NCI-H2107 treated with DMSO at 0.1 percent for 48 hours (cell line): Measurements from ENCODE around the gene QRICH2.
A peak's percentile ranks its signal among the peaks of the same experiment; 100 is the strongest.

ENCODE experiments used
- DNase-seq: peaks from one replicate; lab custom pipeline; 2025; ENCODE audit not compliant: unreplicated experiment; lab: John Stamatoyannopoulos, UW

Gene QRICH2

DNA sequence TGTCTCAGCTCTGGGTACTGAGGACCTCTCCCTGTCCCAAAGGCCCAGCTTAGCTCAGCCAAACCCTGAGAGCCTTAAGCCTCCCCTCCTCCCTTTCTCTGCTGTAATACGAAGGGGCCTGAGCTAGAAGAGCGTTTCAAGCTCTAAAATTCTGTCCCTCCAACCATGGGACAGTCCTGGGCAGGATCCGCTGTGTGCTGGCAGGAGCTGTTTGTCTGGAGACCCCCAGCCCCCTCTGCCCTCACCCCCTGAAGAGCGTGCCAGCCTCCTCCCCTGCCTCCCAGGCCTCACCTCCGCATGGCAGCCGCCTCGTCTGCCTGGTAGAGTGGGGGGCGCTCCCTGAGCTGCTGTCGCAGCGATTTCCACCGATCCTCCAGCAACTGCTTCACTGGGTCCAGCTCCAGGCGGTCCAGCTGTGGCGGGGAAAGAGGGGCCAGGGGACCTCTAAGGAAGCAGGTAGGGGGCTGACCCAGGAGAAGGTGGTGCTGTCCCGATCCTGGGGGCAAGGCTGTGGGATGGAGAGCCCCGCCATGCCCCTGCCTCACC lies 28.3 kb downstream of the QRICH2 start:
- no peak for DNase-seq

DNA sequence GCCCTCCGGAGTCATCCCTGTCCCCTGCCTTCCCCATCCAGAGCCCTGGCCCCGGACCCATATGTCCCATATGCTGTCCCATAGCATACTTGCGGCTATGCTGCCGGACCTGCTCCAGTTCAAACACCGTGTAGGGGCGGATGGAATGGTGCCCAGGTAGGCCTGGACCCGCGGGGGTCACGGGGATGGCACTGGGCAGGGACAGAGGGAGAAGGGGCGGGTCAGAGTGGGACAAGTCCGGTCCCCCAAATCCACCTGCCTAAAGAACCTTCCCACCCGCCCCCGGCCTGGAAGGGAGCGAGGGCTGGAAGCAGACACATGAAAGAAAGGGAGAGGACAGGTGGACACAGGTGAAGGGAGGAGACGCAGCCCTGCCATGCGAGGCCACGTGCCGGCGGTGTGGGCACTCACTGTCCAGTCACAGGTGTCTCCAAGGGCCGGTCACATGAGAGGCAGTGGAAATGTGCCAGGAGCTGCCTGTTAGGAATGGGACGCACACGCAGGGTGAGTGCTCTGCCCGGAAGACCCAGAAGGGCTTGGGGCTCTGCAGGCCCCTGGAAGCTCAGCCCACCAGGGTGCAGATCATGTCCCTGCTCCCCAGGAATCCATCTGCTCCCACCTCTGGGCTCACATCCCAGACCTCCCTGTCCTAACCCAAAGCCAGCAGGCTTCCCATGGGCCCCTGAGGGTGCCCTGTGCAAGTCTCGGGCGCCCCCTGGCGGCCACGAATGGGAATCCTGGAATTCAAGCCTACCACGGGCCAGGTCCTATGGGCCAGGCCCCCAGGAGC lies 28.9 kb downstream of the QRICH2 start:
- peak; percentile 44 for DNase-seq

DNA sequence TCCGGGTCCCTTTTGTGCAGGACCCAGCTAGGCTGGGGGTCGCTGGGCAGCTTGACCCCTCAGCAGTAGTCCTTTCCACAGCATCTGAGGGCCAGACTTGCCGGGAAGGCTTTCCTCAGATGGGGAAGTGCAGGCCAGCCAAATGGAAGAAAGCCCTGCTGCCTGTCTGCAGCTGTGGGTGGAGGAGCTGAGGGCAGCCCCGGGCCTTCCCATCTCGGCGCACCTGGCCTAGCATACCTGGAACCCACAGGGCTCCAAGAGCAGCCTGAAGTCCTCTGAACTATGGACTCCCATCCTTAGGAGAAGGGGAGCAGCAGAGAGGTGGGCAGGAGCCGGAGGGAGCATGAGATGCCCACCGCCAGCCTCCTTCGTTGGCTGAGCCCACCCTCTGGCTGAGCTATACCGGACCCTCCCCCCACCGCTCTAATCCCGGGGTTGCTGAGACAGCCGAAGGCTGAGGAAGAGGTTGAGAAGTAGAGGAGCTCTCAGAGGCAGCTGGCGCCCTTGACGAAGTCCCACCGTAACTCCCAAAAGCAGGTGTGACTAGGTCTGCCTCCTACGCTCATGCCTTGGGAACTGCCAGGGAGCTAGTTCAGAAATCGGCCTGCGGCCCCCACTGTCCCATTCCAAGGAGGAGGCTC lies 29.7 kb downstream of the QRICH2 start:
- DNase-seq: peak; percentile 18

DNA sequence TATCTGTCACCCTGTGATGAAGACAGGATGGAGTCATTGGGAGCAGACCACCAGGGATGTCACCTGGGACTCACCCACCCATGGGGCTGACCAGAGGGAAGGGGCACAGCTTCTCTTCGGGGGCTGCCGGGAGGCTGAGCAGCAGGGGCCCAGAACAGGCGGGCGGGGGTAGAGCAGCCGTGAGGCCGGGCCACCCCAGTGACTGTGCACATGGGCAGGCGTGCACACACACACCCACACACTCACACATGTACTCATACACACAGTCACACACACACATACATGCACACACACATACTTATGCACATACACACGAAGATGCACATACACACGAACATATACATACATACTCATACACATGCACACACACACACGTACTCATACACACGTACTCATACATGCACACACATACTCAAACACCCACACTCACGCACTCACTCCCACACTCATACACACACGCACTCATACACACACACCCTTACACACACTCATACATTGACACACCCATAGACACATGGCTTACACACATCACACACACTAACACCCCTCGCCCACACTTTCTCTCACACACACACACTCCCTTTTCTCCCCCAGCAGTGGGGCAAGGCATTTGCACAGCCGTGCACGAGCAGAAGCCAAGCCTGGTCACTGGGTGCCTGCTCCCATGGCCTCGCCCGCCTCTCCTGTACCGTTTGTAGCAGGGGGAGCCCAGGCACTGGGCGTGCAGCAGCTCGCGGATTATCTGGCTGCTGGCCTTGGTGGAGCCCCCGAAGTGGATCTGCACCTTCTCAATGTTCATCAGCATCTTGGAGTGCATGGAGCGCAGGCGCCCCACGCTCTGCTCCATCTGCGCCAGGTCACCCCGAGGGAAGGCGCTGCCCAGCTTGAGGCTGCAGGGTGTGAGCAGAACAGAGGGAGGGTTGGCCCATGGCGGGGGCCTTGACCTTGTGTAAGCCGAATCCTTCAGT lies 30.5 kb downstream of the QRICH2 start:
- DNase-seq: no peak

DNA sequence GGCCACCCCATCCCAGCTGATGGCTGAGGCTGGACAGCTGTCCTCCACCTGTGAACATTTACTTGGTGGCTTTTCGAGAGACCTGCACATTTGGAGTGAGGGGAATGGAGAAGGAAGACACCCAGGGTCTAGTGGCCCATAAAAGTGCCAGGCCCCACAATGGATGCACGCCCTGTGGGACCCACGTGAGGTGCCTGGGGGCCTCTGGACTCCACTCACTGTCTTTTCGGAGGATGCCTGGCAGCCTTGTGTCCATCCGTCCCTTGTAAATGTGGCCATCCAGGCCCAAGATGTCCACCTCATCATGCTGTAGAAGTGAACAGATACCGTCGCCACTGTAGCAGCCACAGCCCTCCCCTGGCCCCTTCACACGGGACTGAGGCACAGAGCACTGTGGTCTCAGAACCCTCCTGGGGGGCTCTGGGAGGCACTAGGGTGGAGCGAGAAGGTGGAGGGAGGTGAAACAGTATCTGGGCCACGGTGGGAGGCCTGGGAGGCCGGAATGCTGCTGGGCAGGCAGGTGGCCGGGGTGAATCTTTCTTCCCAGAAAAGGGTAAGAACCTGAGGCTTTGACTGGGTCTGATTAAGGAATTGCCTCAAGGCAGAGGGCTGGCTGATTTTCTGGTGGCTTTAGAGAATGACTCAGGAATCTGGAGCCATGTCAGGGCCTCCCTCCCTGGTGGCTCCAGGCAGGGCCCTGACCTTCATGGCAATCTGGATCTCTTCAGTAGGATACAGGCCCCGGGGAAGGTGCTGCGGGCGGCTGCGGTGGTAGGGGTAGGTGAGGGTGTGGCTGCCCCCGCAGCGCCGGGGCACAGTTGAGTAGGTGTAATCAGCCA lies 31.4 kb downstream of the QRICH2 start:
- no peak for DNase-seq

DNA sequence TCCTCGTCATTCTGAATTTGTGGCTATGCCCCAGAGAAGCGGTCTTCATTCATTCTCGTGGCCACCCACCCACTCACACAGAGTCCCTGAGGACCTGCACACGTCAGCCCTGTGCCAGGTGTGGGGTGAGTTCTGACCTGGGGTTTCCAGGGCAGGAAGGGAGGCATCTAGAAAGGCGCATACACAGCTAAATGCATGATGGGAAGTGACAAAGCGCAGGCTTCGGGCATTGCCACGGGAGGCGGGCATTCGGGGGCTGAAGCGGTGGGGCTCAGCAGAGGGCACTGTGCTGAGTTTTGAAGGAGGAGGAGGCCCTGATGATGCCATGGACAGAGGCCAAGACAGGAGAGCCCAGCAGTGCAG lies 32.0 kb downstream of the QRICH2 start:
- DNase-seq: no peak

DNA sequence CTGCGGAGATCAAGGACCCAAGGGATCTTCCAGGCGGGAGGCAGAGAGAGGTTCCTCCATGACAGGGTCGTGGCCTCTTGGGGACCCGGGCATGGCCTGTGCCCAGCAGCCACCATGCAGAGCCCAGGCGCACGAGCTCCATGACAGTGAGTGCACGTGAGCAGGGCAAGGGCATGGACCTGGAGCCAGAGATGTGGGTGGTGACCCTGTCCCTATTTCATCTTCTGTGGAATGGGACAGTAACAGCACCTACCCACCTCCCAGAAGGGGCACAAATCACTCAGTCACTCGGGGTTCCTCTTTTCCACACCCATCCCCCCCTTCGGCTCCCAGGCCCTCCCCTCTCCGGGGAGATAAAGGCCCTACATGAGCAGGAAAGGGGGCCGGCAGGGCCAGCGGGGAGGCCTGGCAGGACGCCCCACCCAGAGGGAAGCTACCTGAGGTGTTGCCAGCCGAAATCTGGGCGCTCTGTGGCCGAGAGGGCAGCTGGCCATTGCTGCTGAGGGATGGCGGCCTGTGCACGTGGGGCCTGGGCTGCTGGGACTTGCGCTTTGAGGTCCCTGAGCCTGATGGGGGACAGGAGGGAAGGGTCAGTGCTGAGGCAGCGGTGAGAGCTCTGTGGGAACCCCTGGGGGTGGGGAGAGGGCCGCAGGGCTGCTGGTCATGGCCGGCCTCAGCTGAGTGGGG lies 32.6 kb downstream of the QRICH2 start:
- DNase-seq: no peak

DNA sequence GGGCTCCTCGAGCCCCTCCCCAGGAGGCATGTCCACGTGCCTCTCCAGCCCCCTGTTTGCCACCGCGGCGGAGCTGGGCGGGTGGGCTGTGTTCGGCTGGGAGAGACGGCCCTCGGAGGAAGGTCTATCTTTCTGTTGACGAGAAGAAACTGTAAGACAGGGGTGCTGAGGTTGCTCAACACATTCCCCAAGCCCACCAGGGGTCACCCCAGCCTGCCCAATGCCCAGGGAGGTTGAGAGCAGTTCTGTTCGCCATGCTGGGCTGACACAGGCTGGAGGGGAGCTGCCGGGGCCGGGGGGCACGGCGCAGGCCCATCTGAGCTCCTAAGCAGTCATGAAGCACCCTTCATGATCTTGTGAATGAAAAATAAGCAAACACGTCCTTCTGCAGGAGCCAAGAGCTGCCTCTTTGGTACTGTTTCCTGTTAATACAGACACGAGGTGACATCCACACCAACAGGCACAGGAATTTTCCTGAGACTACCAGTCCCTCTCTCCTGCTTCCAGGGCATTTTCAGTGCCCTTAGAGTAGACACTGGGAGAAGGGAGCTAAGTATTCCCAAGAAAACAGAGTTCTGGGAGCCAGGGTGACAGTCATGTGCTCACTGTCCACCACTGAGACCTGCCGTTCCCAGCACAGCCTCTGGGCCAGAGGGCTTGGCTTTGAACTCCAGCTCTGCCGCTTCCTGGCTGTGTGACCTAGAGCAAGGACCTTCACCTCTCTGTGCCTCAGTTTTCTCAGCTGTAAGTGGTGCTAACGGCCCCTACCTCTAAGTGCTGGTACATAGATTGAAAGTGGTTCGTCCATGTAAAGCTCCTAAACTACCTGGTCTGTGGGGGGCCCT lies 33.7 kb downstream of the QRICH2 start:
- DNase-seq: no peak

DNA sequence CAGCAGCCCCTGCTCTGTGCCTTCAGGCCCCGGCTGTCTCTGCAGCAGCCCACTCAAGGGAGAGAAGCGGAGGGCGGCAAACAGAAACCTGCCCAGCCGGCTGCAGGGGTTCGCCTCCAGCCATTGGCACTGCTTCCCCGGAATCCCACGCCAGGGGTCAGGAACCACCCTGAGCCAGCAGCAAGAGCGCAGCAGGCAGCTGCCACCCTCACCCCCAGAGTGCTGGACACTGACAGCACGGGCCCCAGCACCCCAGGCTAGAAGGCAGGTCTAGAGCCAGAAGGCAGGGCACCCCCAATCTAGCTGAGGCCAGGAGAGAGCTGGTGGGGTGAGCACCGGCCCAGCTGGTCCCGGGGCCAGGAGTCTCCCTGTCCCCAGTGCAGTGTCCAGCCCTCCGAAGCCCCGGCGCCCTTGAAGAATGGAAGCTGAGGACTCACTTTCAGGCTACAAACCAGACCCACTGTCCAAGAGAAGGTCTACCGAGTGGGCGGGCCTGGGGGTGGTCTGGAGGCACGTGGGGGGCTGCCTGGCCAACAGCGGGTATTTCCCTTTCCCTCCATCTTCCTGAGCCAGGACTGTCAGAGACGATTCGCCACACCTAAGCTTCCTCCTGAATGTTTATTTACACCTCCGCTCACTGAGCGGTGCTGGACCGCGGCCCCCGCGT lies 34.5 kb downstream of the QRICH2 start:
- DNase-seq: no peak

DNA sequence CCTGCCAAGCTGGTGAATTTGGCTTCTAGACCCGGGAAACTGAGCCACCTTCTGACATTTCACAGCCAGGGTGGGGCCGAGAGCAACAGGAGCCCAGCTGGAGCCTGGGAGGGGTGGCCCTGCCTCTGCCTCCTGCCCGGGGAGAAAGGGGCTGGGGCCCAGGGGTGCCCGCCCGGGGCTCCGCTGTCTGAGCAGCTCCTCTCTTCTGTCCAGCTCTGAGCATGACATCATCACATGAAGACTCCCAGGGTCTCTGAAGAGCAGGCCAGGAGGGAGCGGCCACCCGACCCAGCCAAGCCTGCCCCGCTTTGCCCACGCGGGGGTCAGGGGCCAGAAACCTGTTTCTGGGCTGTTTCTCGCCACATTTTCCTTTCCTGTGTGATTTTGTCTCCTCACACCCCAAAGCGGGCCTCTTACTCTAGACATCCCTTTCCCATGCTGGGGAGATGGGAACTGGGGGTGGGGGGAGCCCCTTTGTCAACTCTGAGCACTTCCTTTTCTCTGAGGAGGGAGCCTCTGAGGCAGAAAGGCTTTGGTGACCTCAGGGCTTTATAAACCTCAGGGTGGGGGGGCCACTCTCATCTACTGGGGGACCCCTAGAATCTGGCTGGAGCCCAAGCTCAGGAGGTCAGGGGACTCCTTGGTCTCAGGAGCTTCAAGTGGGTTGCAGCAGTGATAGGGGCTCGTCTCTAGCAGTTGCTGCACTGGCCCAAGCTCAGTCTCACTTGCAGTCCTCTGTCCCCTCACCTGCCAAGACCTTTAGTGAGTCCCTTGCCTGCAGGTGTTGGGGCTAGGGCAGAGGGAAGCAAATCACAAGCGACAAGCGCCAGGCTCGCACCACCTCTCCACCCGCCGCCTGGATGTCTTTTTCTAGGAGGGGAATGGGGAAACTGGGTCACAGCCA lies 35.3 kb downstream of the QRICH2 start:
- DNase-seq: no peak

DNA sequence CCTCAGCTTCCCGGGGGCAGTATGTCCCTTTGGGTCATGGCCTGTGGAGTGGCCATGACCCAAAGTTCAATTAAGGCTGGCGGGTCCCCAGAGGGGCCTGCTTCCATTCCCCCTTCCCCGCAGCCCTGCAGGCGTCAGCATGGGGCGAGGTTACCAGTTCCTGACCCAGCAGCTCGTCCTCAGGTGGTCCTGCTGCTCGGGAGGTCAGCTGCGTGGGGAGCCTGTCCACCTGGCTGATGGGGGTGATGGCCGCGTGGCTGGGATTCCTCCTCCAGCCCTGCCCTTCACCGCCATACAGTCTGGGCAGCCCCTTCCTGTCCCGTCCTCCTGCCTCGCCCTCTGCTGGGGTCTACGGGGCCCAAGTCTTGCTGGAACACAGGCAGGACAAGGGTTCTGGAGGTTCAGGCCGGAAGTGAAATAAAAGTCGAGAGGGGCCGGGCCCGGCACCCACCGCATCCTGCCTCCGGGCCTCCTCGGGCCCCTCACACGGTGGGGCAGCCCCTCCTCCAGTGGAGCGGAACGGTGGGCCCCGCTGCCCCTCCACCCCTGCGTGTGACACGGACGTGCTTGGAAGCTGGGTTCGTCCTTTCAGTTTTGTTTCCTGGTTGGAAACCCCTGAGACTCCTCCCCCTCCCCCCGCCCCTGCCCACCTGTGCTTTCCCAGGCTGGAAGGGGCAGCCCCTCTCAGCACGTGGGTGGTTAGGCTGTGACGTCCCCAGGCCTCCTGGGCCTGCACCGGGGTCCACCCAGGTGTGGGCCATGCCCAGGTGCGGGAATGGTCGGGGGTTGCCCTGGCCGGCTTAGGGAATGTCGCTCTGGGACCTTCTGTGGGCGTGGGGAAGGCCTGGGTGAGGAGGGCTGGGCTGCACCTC lies 36.2 kb downstream of the QRICH2 start:
- no peak for DNase-seq

DNA sequence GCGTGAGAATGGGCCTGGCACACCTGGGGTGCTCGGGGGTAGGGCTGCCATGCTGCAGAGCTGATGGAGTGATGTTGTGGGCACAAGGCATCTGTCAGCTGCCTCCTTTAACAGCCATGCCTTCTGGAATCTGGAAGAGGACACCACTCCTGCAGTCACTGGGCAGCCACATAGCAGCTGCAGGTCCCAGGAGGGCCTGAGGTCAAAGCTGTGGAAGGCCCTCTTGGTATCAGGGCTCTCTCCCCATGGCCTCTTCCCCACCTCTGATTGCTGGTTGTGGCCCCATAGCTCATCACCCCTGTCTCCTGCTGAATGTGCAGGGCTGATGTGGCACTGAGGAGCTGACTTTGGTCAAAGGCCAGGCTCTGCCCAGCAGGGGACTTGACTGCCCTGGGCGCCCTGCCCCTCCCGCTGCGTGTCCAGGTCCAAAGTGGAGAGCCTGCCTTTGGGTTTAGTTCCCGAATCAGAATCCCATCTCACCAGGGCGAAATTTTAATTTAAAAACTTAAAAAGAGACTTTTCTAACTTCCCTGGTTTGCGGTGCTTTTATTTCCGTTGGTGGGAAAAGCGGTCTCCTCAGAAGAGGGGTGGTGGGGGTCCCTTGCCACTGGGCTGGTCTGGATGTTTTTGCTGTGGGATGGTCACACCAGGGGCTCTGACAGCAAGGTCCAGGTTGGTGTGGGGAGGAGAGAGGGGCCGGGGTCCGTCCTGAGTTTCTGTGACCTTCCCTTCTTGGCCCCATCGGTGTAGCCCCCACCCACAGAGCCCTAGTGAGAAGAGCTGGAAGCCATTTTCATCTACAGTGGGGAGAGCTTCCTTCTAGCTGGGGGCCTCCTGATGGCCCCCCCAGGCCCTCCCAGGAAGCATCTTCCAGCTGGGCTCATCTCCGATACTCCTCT lies 37.1 kb downstream of the QRICH2 start:
- DNase-seq: no peak

DNA sequence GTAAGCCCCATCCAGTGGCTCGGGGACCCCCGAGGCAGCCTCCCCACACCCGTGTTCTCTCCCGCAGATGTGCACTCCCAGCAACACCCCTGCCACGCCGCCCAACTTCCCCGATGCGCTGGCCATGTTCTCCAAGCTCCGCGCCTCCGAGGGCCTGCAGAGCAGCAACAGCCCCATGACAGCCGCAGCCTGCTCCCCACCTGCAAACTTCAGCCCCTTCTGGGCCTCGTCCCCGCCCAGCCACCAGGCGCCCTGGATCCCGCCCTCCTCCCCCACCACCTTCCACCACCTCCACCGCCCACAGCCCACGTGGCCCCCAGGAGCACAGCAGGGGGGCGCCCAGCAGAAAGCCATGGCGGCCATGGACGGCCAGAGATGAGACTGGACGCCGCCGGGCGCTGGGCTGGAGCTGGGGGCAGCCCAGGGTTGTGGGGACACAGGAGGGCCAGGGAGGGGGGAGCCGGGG lies 37.9 kb downstream of the QRICH2 start:
- no peak for DNase-seq

DNA sequence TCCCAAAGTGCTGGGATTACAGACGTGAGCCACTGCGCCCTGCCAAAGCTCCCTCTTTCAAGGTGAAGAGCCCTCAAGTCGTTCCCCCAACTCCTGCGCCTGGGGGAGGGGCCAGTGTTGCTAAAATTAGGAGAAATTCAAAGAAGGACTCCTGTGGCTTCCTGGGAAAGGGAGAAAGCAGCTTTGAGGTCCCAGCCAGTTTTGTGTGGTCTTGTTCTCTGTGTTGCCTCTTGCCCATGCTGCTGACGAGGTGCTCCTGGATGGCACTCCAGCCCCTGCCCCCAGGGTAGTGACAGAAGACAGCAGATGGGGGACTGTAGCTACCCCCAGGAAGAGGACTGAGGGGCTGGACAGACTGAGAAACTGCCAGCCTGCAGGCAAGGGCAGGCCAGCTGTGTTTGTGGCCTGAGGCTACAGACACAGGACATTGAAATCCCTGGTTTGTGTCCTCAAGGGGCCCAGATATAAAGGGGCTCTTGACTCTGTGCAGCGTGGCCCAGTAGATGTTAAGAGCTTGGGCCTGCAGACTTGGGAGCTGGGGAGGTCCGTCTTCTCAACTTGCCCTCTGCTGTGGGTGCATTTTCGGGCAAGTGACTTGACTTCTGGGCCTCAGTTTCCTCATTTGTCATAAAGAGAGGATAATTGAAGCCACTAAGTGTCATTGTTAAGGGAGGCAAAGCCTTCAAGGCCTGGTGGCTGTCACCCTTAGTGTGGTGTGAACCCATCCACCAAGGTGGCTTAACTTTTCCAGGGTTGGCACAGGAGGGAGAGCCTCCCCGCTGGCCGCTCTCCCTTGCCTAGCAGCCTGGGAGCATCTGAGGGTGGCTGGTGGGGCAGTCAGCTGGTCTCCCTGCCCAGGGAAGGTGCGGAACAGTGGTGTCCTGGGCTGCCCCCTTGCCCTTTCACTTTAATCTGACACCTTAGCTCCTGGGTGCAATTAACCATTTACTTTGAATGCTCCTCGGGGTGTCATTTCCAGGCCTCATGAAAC lies 38.8 kb downstream of the QRICH2 start:
- no peak for DNase-seq
